Measurements from ENCODE around the gene CACNA1H.
"Not testable (repeated sequence)": the region's sequence is repeated elsewhere in the genome, so short reads cannot be mapped to it uniquely, and the experiment has no call there.

CACNA1H gene

DNA sequence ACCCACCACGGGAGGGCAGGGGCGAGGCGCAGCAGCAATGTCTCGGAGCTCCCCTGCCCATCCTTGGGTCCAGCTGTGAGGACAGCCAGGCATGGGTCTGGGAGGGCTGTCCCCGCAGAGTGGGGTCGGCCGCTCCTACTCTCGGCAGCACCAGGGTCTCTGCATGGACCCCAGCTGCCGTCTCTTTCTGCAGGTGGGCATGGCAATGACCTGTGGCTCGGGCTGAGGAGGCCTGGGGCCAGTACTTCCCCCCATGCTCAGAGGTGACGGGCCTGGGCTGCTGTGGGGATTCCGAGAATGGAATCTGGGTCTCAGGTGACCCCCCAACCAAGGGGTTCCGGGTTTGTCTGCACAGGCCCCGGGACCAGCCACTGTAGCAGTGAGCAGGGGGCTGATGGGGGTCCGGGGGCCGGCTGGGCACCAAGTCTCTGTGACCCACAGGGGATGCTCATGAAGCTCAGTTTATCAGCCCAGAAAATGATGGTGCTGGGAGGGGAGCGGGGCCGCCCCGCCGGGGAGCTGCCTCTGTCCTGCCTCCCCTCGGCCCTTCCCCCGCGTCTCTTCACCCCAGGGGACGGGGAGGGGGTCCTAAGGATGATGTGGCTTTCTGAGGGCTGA lies 23.5 kb downstream of the CACNA1H start:
- DNase-seq: no peak

GRCh38 chr16:1177053-1177452 lies 24.1 kb downstream of the CACNA1H start:
- no peak for DNase-seq

DNA sequence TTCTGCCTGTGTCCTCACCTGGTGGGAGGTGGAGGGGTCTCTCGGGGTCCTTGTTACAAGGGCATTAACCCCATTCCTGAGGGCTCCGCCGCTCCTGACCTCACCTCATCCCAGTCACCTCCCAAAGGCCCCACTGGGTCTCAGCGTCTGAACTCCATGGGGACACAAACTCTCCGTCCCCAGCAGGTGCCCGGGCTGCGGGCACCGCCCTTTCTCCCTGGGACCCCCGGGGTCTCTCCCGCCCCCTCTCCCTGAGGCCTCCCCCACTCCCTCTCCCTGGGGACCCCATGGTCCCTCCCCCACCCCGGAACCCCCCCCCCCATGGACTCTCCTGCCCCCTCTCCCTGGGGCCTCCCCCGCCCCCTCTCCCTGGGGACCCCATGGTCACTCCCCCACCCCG lies 24.8 kb downstream of the CACNA1H start:
- no peak for DNase-seq

DNA sequence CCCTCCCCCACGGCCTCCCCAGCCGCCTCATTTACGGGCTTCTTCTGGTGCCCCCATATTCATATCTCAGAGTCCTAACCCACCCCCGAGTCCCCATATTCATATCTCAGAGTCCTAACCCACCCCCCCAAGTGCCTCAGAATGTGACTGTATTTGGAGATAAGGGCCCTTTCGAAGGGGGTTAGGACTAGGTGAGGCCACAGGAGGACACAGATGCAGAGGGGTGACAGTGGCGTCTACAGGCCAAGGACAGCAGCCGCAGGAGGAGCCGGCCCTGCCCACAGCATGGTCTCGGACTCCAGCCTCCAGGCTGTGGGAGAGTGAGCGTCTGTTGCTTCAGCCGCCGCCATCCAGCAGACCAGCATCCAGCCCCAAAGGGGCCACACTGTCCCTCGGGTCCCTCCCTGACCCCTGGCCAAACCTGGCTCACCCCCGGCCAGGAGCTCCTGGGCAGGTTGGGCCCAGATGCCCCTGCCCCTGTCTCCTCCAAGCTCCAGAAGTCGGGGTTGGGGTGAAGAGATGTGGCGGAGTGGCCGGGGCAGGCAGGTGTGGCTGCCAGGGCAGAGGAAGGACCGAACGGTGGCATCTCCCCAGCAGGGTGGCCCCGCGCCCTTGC lies 25.5 kb downstream of the CACNA1H start:
- DNase-seq: no peak

DNA sequence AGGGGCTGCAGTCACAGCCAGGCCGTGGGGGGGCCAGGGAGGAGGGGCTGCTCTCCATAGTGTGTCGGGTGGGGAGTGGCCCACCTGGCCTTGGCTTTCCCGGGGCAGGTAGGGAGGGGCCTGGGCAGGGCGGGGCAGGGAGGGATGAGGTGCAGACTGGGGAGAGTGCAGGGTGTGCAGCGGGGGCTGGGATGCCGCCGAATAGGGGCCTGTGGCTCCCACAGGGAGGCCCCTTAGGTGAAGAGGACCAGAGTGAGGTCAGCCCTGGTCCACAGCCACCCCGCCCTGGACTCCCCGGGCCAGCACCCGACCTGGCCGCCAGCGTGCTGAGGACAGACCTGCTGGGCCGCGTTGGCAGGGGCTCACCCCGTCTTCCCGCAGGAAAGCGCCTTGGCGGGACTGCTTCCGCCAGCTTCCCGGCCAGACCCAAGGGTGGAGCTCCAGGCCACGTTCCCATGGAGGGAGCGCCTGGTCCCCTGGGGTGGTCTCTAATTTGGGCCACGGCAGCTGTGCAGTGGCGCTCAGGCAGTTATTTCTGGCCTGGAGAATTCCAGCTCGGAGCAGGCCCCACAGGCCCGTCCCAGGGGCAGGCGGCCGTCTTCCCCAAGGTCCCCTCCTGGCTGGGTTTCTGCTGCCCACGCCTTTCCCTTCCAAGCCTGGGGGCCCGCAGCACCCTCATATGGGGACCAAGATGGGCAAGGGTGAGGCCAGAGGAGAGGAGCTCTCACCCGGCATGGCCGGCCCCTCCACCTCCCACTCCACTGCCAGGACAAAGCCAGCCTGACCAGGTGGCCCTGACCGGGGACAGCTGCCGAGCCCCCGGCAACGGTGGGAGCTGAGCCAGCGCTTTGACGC lies 27.9 kb downstream of the CACNA1H start:
- DNase-seq: no peak

DNA sequence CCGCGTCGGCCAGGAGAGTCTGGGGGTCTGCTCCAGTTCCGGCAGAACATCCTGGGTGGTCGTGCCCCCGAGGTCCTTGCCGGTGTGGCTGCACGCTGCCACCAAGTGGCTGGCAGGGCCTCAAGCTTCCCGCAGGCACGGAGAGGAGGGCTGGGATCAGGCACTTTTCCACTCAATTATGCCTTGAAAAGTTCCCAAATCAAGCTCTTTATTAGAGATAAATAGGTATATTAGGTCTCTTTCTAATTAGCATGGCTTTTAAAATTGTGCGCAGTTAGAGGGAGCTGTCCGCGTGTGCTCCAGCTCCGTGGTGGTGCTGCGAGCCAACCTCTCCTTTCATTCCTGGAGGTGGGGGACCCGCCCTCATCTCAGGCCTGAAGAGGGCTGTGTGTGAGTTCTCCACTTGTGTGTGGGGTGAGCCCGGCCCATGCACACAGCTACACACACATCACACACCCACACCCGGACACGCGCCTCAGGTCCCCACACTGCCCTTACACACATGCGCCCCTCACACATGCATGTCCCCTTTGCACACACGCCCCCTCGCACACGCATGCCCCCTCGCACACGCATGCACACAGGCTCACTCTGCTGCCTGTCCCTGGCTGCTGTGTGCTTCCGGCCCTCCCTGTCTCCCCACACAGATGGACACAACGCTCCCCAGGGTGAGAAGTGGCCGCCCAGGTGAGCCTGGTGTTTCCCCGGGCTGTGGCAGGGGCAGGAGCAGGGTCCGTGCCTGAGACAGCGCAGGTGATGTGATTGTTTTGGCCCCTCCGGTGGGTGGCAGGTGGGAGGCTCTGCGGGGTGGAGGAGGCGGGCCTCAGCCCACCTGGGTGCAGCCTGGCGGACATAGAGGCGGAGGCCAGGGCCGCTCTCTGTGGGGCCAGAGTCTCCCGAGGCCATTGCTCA lies 28.8 kb downstream of the CACNA1H start:
- no peak for DNase-seq

GRCh38 chr16:1182316-1182671 lies 29.4 kb downstream of the CACNA1H start:
- DNase-seq: no peak

- no peak for DNase-seq
Measured at GRCh38 chr16:1182950-1183907, 30.3 kb downstream of the CACNA1H start.

DNA sequence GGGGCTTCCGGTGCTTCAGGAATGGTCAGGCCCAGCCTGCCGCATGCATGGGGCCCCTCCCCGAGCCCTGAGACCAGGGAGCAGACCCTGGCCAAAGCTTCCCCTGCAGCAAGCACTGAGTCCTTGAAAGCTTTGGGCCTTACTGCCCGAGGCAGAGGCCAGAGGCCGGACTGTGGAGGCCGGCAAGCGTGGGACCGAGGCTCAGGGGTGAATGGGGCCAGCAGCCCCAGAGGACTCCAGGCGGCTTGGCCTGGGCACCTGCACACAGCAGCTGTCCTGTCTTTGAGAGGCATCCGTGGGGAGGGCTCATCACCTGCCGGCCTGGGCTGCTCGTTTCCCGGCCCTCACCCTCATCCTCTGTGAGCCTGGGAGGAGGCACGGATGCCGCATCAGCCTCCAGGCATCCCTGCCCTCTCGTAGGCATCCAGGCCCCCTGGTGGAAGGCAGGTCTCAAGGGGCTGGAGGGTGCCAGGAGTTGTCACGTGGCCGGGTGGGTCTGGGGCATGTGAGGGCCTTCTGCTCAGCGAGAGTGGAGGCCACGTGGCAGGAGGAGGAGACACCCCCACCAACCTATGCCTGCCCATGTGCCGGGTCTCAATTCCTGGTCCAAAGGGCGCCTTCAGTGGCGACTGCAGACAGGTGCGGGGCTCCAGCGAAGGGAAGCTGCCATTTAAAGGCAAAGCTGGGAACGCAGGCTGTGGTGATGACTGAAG lies 31.4 kb downstream of the CACNA1H start:
- no peak for DNase-seq

DNA sequence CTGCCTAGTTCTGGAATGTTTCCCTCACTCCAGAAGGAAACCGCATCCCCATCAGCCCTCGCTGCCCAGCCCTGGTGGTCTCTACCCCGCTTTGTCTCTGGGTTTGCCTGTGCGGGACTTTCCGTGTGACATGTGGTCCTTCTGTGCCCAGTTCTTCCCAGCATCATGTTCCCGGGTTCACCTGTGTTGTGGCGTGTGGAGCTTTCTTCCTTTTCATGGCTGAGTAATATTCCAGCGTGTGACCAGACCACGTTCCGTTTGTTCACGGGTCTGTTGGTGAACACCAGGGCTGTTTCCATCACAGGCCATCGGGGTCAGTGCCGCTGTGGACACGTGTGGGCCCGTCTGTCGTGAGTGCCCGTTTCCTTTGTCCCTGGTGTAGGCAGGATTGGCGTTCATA lies 32.1 kb downstream of the CACNA1H start:
- no peak for DNase-seq

GRCh38 chr16:1185460-1186207 lies 32.7 kb downstream of the CACNA1H start:
- DNase-seq: not testable (repeated sequence)

DNA sequence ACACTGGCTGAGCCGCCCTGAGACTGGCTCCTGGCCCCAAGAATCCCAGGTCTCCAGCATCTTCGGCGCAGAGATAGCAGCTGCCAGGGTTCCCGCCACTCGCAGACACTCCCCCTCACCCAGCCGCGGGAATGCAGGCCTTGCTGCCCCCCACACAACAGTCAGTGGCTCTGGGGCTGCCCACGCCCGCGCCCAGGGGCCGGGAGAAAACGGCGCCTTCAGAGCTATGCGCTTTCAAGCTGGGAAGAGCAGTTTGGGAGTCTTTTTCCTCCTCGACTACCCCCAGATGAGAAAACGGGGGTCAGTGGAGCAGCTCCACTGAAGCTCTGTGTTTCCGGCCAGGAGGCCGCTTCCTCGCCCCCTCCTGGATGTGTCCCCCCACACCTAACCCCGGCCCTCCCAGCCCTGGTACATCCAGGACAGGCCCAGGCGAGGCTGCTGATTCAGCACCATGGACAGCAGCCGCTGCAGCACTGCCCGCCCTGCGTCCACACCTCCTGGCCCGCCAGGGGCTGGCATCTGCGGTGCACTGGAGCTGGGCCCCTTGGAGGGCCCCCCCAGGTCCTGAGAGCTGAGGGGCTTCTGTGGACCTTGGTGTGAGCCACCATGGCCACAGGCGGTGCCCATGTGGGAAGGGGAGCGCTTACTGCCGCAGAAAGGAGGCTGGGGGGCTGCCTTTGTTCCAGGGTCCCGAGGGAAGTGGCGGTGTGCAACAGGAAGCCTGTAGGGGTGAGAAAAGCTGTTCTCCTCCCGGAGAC lies 35.7 kb downstream of the CACNA1H start:
- DNase-seq: peak; percentile 52 to 63

DNA sequence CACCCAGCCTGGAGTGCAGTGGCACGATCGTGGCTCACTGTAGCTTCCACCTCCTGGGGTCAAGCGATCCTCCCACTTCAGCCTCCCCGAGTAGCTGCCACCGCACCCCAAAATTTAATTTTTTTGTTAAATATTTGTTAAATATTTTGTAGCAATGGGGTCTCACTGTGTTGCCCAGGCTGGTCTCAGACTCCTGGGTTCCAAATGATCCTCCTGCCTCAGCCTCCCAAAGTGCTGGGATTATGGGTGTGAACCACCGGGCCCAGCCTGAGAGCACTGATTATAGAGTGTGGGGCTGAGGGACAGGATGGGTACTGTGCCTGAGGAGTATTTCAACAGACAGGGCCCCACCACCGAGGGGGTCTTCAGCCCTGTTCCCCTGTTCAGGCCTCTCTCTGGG lies 36.5 kb downstream of the CACNA1H start:
- DNase-seq: no peak

GRCh38 chr16:1190789-1191188 lies 37.9 kb downstream of the CACNA1H start:
- DNase-seq: not testable (repeated sequence)

DNA sequence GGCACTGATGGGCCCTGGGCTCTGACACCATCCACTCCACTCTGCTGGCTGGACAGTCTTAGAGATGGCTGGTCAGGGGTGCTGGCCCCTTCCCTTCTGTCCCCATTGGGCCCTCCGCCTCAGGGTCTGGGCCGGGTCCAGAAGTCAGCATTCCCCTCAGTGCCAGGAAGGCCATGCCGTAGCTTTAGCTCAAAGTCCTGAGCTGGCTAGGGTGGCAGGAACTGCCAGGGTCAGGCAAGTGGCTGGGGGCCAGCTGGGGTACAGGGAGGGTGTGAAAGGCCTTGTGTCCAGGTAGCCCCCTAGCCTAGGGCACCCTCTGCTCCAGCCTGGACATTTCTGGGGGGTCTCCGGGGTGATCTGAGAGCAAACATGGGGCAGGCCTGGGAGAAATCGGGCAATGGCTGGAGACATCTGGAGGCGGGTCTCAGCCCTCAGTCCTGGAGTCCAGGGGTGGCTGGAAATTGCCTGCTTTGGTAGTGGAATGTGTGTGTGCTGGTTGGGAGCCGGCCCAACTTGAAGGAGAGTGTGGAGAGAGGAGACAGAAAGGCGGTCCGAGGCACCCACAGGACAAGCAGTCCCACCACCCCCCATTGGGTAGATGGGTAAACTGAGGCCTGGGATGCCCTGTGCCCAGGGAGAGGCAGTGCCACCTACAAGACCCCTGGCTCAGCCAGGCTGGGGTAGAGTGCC lies 39.6 kb downstream of the CACNA1H start:
- DNase-seq: no peak

DNA sequence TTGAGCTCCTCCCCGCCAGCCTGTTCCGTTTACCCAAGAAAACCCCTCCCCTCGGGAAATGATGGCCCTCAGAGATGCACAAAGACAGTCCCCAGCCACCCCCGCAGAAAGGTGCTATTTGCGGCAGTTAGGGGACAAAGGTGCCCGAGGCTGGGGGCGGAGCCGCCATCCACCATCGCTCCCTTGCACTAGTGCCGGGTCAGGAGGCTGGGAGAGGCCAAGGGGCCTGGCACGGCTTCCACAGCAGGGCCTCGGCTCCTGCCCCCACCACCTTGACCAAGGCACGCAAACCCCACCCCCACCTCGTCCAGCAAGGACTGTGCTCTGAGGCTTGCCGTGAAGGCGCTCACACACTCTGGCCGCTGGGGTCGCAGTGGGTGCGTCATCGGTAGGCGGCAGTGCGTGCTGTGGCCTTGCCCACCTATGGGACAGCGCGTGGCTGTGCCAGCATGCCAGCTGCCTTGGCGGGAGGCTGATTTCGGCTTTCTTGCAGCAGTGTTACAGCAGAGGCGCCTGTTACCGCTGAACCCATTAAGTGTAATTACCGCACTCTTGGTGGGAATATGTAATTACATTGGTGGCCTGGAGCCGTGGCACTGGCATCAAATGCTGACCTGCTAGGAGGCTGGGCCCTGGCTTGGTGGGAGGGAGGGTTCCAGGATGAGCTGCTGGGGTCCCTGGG lies 40.4 kb downstream of the CACNA1H start:
- no peak for DNase-seq

- DNase-seq: no peak
Measured at GRCh38 chr16:1193825-1194581, 41.1 kb downstream of the CACNA1H start.

All from activated T-cell treated with anti-CD3 and anti-CD28 coated beads, Interleukin-2, amount 50 U/mL, for 48 hours (primary cell).